Neural crest cell (in vitro differentiated cells): ENCODE data around the gene CD109. TPM values are rescaled to one million over a fixed set of nuclear protein-coding genes. Genes with fewer than 3 reads are reported as not detected.

Source experiments
- DNase-seq: peaks from one replicate; pipeline ENCODE4 v3.0.0; 2021; ENCODE audit warnings: low read depth, mixed read lengths, low spot score
- H3K27ac Mint-ChIP-seq: one replicate; pipeline ENCODE4 v1.8.0; 2021; ENCODE audit warnings: mild to moderate bottlenecking, mixed read lengths; ENCODE audit not compliant: unreplicated experiment
- H3K27me3 Mint-ChIP-seq: 2 replicates; pipeline ENCODE4 v1.8.0; 2021; ENCODE audit warnings: low read depth, mild to moderate bottlenecking, mixed read lengths
- H3K36me3 Mint-ChIP-seq: 2 replicates; pipeline ENCODE4 v1.8.0; 2021; ENCODE audit warnings: low read depth, mild to moderate bottlenecking, mixed read lengths
- H3K4me1 Mint-ChIP-seq: 2 replicates; pipeline ENCODE4 v1.8.0; 2021; ENCODE audit warnings: mixed read lengths
- H3K4me3 Mint-ChIP-seq: one replicate; pipeline ENCODE4 v1.8.0; 2021; ENCODE audit warnings: mild to moderate bottlenecking, mixed read lengths
- H3K9me3 Mint-ChIP-seq: 2 replicates; pipeline ENCODE4 v1.8.0; 2021; ENCODE audit warnings: mixed read lengths
- total RNA-seq: library from RNA; stranded (reverse); gene quantifications from 2 replicates; pipeline ENCODE4 v1.2.1, GENCODE V29; 2021
- TF ChIP-seq, protein P1 (sequence below): fragments of 200-600 bp; sonication (generic); conservative IDR thresholded peaks from 2 replicates; pipeline ENCODE4 v1.5.0; 2021; ENCODE audit warnings: antibody characterized with exemption, mild to moderate bottlenecking

The CD109 gene
- total RNA-seq, 1 donor from 2014 or later, result 0.84 TPM

- TF ChIP-seq, protein P1, sequence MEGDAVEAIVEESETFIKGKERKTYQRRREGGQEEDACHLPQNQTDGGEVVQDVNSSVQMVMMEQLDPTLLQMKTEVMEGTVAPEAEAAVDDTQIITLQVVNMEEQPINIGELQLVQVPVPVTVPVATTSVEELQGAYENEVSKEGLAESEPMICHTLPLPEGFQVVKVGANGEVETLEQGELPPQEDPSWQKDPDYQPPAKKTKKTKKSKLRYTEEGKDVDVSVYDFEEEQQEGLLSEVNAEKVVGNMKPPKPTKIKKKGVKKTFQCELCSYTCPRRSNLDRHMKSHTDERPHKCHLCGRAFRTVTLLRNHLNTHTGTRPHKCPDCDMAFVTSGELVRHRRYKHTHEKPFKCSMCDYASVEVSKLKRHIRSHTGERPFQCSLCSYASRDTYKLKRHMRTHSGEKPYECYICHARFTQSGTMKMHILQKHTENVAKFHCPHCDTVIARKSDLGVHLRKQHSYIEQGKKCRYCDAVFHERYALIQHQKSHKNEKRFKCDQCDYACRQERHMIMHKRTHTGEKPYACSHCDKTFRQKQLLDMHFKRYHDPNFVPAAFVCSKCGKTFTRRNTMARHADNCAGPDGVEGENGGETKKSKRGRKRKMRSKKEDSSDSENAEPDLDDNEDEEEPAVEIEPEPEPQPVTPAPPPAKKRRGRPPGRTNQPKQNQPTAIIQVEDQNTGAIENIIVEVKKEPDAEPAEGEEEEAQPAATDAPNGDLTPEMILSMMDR, result no peak
- no peaks in the 10 kb centered on the region for H3K36me3 Mint-ChIP-seq
Measured at GRCh38 chr6:73768558-73768957, 72.6 kb downstream of the CD109 start.

GRCh38 chr6:73769976-73770375 lies 74.0 kb downstream of the CD109 start:
- DNase-seq, result no peak
- Mint-ChIP-seq H3K4me3 (no peak overlapping the region), H3K27me3 (no peaks in the 10 kb centered on the region), H3K9me3 (peaks cover 4% of the 10 kb centered on the region), H3K4me1 (no peaks in the 10 kb centered on the region), H3K27ac (no peak overlapping the region), H3K36me3 (no peaks in the 10 kb centered on the region)
- TF ChIP-seq, protein P1, result no peak

More at GRCh38 chr6:73768558-73768957, 72.6 kb downstream of the CD109 start:
- Mint-ChIP-seq H3K9me3 (peaks cover 4% of the 10 kb centered on the region), H3K27me3 (no peaks in the 10 kb centered on the region), H3K4me1 (no peaks in the 10 kb centered on the region), H3K4me3 (no peak overlapping the region), H3K27ac (no peak overlapping the region)
- no peak for DNase-seq

GRCh38 chr6:73774311-73774774 lies 78.3 kb downstream of the CD109 start:
- H3K4me3 Mint-ChIP-seq, result no peak overlapping the region

DNA sequence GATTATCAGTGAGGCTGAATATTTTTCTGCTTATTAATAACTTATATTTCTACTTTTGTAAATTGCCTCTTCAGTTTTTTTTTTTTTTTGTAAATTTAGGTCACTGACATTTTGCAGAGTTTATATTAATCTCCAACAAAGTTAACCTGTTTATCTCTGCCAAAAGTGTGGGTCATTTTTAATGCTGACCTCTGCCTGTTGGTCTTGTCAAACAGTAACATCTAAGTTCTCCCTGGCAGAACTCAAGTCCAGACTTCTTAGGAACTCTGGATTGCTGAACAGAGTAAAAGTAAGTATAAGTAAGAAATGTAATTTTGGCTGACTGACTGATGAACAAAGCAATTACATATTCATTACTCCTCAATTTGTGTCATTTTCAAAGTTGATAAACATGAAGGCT lies 83.9 kb downstream of the CD109 start:
- H3K36me3 Mint-ChIP-seq, result no peaks in the 10 kb centered on the region
- H3K4me3 Mint-ChIP-seq, result no peak overlapping the region
- no peaks in the 10 kb centered on the region for H3K4me1 Mint-ChIP-seq
- no peak overlapping the region for H3K27ac Mint-ChIP-seq
- H3K27me3 Mint-ChIP-seq, result no peaks in the 10 kb centered on the region
- TF ChIP-seq, protein P1, result no peak
- peaks cover 5% of the 10 kb centered on the region for H3K9me3 Mint-ChIP-seq
- DNase-seq, result no peak

More at GRCh38 chr6:73774311-73774774, 78.3 kb downstream of the CD109 start:
- TF ChIP-seq, protein P1, result no peak
- no peaks in the 10 kb centered on the region for H3K36me3 Mint-ChIP-seq
- no peak overlapping the region for H3K27ac Mint-ChIP-seq
- DNase-seq, result no peak
- H3K27me3 Mint-ChIP-seq, result no peaks in the 10 kb centered on the region
- H3K9me3 Mint-ChIP-seq, result peaks cover 5% of the 10 kb centered on the region
- no peaks in the 10 kb centered on the region for H3K4me1 Mint-ChIP-seq

DNA sequence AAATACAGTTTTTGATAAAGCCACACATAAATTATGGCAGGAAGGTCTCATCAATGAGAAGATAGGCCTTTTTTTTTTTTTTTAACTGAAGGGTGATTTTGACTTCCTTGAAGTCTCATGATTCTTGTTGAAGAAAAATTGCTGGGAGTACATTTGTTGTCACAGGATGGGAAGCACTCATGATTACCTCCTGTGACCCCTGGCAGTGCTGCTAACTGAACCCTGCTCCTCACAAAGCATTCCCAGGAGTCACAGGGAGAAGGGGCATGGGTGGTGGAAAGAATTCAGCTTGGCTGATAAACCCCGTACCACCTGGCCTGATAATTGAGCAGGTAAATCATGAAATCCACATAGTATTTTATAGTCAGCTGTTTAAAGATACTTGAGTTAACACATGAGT lies 86.9 kb downstream of the CD109 start:
- no peak overlapping the region for H3K27ac Mint-ChIP-seq
- no peaks in the 10 kb centered on the region for H3K36me3 Mint-ChIP-seq
- DNase-seq, result no peak
- no peaks in the 10 kb centered on the region for H3K27me3 Mint-ChIP-seq
- H3K4me3 Mint-ChIP-seq, result no peak overlapping the region
- no peaks in the 10 kb centered on the region for H3K4me1 Mint-ChIP-seq
- TF ChIP-seq, protein P1, result no peak
- no peaks in the 10 kb centered on the region for H3K9me3 Mint-ChIP-seq
